Kidney tubule cell (primary cell): ENCODE measurements around the gene FGD5.
"Not testable (repeated sequence)": the region's sequence is repeated elsewhere in the genome, so short reads cannot be mapped to it uniquely, and the experiment has no call there.

Source experiments
- DNase-seq: peaks from one replicate; pipeline ENCODE4 v3.0.0-alpha.2; 2018; ENCODE audit warnings: low spot score

The FGD5 gene

DNA sequence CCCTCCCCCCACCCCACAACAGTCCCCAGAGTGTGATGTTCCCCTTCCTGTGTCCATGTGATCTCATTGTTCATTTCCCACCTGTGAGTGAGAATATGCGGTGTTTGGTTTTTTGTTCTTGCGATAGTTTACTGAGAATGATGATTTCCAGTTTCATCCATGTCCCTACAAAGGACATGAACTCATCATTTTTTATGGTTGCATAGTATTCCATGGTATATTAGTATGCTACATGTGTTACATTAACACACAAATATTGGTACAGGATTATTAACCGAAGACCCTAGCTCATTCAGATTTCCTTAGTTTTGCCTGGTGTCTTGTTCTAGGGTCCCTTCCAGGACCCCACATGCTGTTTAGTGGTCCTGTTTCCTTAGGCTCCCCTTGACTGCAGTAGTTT, 84.7 kb downstream of the FGD5 start:
- DNase-seq: not testable (repeated sequence)

DNA sequence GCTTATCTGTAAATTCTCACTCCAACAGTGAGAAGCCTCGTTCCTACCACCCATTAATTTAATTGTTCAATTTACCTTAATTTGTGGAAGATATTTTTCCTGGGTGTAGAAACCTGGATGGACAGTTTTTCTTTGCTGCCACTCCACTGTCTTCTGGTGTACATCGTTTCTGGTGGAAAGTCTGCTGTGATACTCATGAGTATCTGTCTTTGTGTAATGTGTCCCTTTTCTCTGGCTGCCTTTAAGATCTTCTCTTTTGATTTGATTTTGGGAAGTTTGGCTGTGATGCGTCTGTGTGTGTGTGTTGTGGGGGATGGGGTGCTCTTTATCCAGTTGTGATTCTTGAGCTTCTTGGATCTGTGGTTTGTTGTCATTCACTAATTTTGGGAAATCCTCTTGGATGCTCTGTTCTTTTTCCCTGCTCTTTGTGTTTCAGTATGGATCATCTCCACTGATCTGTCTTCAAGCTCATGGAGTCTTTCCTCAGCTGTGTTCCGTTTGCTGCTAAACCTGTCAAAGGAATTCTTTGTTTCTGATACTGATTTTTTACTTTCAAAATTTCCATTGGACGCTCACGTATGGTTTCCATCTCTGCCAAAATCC, 86.4 kb downstream of the FGD5 start:
- DNase-seq: no peak

DNA sequence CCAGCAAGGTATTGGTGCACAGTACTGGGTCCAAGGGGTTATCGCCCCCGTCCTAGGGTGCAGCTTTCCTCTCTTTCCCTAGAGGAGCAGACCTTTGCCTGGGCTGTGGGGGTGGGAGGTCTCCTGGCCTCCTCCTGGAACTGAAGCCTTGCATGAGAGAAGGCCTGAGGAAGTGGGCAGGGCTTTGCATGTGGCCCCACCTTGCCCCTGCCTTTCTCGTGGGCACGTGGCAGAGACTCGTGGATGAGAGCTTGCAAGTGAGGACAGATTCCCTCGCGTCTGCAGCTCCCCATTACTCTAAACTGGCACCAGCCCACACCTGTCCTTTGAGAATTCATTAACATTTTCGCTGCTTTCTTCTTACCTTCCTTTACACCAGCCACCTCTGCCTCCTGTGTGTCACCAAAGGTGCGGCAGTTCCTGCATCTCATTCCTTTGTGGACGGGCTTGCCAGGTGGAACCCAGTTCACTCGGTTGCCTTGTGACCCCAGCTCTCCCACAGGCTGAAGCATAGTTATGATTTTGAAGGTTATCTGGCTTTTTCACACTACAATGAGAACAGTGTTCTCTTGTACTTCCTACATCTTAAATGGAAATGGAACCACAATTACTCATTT, 87.7 kb downstream of the FGD5 start:
- no peak for DNase-seq

- no peak for DNase-seq
These were observed 88.5 kb downstream of the FGD5 start for GRCh38 chr3:14907043-14907966.

- no peak for DNase-seq
These were observed 90.5 kb downstream of the FGD5 start for GRCh38 chr3:14909250-14909649.

- no peak for DNase-seq
These were observed 92.9 kb downstream of the FGD5 start for GRCh38 chr3:14911651-14912050.

DNA sequence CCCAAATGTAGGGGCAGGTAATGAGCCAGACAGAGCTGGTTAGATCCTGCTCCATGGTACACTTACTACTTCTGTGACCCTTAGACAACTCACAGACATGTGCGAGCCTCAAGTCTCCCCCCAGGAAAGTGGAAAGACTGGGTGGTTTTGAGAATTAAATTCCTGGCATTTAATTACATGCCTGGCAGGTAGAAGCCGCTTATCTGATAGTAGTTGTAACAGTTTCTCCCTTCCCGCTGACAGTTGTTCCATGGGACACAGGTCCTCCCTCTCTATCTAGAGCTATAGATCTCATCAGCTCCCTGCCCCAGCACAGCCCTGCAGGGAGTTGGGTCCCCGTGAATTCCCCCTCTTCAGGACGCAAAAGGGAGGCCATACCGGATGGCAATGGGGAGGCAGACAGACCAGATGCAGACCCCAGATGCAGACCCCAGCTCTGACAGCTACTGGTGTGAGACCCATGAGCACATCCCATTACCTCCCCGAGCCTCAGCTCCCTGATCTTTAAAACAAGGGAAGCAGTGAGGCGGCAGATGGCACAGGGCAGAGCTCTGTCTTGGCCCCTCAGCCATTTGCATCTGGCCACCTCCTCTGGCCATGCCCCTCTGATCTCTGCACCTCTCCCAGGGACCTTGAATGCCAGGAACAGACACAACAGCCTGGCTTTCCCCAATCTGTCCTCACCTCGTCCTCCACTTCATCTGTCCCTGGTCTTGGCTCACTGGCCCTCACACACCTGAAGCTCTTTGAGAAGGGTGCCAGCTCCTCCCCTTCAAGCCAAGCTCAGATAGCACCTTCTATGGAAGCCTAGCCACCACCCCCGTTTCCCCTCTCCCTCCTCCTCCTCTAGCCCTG, 94.5 kb downstream of the FGD5 start:
- DNase-seq: no peak

GRCh38 chr3:14913926-14914778, 95.4 kb downstream of the FGD5 start:
- DNase-seq: no peak

- DNase-seq: no peak
These were observed 96.0 kb downstream of the FGD5 start for GRCh38 chr3:14914779-14915117.

GRCh38 chr3:14915636-14916222, 97.0 kb downstream of the FGD5 start:
- no peak for DNase-seq

DNA sequence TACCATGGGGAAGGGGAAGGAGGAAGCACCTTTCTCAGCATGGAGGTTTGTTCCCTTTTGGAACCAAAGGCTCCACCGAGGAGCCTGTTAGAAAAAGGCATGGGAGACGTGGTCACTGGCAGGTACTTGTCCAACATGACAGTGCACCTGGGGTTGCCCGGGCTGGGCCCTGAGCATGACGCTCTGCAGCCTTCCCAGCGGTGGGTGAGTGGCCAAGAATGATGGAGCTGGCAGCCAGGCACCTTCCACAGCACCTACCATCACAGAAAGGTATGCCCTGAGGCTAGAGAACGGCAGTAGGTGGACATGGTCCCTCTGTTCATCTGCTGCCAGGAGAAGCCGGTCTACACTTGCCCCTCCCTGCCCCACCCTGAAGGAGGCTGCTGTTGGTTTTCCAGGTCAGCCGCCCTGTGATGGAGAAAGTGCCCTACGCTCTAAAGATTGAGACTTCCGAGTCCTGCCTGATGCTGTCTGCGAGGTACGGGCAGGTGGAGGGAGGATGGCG, 99.6 kb downstream of the FGD5 start:
- DNase-seq: no peak

DNA sequence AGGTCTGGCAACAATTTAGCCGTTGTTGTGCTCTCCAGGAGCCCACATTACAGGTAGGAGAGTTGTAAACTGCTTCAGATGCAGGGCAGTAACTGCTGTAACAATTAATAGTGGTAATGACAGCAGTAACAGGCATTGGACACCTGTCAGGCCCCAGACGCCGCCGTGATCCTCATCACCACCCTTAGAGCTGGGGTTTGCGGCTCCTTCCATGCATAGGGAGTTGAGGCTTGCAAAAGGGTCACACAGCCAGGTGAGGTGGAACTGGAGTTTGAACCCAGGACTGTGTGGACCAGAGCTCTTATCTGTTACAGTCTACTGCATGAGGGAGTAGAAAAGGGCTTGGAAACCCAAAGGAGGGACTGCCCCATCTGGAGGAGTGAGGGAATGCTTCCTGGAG, 101.8 kb downstream of the FGD5 start:
- DNase-seq: no peak

DNA sequence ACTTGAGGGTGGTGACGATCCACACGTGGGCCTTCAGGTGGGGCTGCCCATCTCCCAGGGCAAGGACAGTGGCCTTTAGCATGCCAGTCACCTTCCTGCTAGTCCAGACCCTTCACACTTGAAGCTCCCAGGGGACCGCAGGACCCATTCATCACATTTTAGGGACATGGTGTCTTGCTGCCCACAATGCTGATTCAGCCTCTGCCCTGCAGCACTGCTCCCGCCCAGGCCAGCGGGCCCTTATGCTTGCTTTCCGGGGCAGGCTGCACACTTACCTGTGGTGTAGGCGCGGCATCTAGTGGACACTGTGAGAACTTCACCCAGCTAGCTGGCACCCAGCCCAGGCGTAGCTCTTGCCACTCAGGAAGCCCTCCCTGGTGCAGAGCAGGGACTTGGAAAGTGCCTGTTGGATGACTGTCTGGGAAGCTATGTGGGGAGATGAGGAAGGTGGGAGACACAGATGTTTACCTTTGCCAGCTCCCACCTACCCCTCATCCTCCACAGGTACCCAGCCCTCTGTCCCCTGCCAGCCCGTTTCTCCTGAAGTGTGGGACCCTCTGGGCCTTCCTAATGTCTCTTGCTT, 102.4 kb downstream of the FGD5 start:
- peak; percentile 91 for DNase-seq

GRCh38 chr3:14921811-14922705, 103.3 kb downstream of the FGD5 start:
- DNase-seq: no peak

DNA sequence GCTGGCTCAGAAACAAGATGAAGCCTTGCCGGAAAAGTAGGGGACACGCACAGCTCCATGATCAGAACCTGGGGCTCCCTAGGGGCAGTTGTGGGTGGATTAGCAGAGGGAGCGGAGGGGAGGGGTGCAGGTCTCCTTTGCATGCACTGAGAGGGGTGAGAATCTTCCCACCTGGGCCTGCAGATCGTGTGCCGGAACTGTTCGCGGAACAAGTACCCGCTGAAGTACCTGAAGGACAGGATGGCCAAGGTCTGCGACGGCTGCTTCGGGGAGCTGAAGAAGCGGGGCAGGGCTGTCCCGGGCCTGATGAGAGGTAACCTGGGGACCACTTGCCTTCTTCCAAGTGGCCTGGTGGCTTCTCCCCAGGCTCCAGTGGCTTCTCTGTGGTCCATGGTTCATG, 104.1 kb downstream of the FGD5 start:
- no peak for DNase-seq

GRCh38 chr3:14923476-14923875, 104.7 kb downstream of the FGD5 start:
- no peak for DNase-seq

GRCh38 chr3:14925729-14926591, 107.2 kb downstream of the FGD5 start:
- peak; percentile 65 for DNase-seq

DNA sequence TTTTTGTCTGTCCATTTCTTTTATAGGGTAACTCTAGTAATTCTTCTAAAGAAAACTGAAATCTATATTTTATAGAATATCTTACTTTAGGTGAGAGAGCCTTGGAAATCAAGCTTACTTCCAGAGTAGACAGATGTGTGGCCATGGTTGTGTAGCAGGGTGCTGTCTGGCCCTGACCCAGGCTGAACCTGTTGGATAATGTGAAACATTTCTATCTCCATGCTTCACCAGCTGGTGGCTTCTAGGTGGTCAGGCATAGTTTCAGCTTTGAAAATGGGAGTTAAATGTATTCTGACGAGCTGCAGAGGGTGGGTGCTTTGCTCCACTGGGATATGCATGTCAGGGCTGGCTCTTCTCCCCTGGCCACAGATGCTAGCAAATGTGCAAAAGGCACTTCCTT, 107.8 kb downstream of the FGD5 start:
- no peak for DNase-seq
